DMS79 treated with DMSO at 0.1 percent for 48 hours (cell line): ENCODE results near the gene ZNF366.

Experiments
- DNase-seq: peaks from one replicate; lab custom pipeline; 2025; lab: John Stamatoyannopoulos, UW

ZNF366 gene, protein sequence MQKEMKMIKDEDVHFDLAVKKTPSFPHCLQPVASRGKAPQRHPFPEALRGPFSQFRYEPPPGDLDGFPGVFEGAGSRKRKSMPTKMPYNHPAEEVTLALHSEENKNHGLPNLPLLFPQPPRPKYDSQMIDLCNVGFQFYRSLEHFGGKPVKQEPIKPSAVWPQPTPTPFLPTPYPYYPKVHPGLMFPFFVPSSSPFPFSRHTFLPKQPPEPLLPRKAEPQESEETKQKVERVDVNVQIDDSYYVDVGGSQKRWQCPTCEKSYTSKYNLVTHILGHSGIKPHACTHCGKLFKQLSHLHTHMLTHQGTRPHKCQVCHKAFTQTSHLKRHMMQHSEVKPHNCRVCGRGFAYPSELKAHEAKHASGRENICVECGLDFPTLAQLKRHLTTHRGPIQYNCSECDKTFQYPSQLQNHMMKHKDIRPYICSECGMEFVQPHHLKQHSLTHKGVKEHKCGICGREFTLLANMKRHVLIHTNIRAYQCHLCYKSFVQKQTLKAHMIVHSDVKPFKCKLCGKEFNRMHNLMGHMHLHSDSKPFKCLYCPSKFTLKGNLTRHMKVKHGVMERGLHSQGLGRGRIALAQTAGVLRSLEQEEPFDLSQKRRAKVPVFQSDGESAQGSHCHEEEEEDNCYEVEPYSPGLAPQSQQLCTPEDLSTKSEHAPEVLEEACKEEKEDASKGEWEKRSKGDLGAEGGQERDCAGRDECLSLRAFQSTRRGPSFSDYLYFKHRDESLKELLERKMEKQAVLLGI

GRCh38 chr5:72507231-72507906 is at the start of gene ZNF366:
ZNF366 (minus strand) TSS chr5:72507410; CDS start chr5:72461496, 45,914 bp downstream.
- no peak for DNase-seq

DNA sequence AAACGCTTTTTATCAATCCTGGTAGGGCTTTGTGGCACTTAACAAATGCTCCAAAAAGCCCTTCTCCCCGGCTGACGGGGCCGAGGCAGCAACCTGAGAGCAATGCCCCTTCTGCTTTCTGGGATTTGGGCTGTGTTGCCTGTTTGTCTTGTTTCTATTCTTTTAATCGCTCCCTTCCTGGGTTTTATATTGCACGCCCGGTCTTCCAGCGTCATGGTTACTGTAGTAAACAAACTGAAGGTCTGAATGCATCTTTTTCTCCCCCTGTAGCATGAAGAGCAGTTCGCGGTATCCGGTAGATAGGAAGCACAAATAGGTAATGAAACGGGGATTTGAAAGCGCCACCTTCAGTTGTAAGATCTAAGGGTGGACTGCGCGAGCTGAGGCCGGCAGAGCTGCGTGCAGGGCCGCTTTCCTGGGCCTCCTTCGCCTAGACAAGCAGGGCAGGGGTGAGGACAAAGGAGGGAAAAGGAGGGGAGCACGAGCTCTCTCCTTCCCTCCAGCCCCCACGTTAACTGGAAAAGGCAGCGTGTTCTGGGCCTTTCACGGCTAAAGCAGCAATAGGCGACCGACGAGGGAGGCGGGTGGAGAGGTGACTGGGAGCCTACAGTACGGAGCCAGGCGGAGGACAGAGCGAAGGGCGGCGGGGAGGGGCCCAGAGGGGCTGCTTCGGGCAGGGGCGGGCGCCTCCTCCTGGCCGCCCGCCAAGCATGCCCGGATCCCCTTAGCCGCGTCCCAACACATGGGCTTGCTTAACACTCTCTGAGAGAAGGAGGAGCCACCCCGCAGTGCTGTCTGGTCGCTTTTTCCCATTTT is 49.3 kb upstream of the ZNF366 start:
- DNase-seq: peak; percentile 38

DNA sequence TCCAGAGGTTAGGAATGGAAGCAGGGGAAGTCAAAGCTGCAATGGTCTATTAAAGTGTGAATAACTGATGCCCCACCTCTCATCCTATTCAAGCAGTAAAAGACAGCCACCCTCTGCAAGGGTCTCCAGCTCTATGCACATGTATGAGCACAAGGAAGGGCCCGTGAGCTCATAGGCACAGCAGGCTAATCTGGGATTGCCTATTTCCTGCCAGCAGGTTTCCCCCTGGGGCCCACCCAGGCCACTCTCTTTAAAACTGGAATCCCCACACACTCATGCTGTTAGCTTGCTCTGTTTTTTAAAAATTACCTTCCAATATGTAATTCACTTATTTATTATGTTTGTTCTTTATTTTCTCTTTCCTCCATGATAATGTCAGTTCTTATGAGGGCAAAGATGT is 48.7 kb upstream of the ZNF366 start:
- no peak for DNase-seq

DNA sequence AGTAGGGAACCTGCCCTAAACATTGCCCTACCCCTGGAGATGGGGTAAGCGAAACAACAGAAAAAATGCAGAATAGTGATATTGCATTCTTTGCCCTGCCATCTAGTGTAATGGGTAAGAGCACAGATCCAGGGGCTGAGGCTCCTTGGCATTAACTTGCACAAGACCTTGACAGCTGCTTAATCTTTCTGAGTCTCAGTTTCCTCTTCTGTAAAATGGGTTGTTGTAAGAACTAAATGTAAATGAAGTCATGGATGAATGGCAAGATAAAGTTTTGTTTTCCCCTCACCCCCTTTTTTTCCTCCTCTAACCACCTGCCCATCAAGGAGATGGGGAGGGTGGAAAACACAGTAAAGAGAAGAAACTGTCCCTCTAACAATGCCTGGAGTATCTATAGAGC is 47.7 kb upstream of the ZNF366 start:
- no peak for DNase-seq

DNA sequence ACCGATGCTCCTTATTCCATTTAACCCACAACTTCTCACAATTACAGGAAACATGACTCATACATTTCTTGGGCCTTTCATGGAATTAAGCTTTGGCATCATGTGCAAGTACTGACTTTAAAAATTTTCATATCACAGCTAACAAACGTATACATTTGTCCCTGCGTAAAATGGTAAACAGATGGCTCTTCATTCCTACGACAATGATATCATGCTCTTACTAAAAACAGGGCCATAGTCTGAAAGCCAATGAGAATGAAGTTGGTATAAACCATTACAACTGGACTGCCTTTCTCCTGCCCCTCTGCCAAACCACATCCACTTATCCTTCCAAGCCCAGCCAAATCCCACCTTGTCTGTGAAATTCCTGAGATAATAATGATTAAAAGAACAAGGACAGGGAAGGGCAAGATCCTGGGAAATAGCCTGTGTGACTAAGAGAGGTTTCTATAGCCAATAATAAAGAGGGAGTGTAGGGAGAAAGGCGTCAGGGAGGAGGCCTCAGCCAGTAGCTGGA is 44.9 kb upstream of the ZNF366 start:
- no peak for DNase-seq

- DNase-seq: no peak
Measured at GRCh38 chr5:72550595-72550994, 43.4 kb upstream of the ZNF366 start.

DNA sequence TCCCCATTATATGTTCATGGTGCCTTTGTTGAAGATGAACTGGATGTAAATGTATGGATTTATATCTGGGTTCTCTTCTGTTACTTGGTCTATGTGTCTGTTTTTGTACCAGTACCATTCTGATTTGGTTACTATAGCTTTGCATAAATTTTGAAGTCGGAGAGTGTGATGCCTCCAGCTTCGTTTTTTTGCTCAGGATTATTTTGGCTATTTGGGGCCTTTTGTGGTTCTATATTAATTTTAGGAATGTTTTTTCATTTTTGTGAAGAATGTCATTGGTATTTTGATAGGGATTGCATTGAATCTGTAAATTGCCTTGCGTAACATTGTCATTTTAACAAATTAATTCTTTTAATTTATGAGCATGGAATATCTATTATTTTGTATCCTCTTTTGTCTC is 36.6 kb upstream of the ZNF366 start:
- no peak for DNase-seq

- DNase-seq: no peak
Measured at GRCh38 chr5:72543365-72543764, 36.2 kb upstream of the ZNF366 start.

DNA sequence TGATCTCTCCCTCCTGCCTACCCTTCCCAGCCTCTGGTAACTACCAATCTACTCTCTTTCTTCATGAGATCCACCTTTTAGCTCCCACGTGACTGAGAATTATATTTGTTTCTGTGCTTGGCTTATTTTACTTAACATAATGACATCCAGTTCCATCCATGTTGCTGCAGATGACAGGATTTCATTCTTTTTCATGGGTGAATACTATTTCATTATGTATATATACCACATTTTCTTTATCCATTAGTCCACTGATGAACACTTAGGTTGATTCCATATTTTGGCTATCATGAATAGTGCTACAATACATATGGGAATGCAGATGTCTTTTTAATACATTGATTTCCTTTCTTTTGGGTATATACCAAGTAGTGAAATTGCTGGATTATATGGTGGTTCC is 35.5 kb upstream of the ZNF366 start:
- DNase-seq: no peak

DNA sequence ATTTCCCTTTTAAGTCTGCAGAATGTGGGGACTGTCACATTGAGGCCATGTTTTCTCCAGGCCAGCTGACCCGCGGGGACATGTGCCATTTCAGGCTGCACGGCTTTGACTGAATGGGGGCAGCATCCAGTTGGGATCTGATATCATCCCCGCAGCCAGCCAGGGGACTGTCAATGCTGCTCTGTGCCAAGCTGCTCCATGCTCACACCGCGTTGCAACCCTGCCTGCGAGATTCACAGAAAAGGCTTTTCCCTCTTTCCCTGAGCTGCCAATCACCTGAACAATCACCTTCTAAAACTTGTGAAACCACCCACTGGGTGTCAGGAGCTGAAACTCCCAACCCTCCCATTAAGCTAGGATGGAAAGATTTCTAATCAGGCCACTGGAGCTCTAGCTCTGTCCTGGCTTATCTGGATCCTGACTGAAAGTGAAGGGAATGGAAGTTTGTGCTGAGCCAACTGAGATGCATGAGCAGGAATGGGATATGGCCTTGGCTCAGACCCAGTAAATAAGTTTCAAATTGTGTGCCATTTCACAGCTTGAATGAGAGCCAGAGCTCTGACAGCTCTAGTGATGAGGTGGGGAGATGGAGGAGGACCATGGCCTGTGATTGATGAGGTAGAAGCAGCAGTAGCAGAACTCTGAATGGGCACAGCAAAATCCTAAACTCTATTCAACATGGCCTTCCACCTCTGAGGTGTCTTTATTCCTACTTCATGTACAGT is 34.5 kb upstream of the ZNF366 start:
- DNase-seq: no peak

DNA sequence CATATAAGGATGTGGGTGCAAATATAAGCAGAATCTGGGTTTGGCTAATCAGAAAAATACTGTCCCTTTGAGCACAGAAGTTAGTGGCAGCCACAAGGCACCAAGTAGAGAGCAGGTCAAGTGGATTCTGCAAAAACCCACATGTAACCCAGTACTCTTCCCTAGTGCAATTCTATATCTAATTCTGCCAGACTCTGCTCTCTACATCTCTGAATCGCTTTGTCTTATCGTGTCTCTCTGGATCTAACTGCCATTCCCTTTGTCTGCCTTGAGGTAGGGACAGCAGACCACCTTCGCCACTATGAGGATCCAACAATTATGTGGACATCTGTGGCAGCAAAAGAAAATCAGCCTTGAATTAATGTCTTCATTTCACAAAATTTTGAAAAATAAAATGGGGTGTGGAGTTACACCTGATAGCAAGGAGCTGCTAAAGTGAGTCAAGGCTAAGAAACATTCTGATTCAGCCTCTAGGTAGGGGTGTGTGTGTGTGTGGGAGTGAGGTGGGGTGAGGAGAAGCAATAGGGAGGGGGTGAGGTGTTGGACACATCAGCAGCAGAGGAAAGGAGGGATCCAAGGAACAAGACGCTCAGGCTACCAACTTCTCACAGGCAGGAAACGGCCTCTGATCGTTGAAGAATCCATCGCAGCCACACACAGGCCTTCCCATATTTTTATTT is 33.7 kb upstream of the ZNF366 start:
- no peak for DNase-seq

GRCh38 chr5:72539726-72540125 is 32.5 kb upstream of the ZNF366 start:
- DNase-seq: no peak

DNA sequence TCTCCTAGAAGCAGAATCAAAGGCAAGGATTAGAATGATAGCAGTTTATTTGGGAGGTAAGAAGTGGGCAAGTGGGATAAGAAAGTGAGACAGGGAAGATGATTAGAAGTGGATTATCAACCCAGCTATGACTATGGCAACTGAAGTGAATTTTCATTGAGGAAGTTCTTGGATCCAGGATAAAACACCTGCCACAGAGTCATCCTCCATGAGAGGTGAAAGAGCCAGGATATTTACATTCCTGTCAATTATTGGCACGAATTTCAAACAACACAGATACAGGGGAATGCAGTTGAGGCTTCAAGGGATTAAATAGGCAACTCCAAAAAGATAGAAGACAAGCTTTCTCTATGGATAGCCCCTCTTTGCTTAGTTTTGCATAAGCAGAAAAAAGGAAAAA is 31.8 kb upstream of the ZNF366 start:
- no peak for DNase-seq

GRCh38 chr5:72537166-72537565 is 30.0 kb upstream of the ZNF366 start:
- DNase-seq: no peak

GRCh38 chr5:72531496-72532190 is 24.4 kb upstream of the ZNF366 start:
- peak; percentile 17 for DNase-seq

GRCh38 chr5:72530196-72530595 is 23.0 kb upstream of the ZNF366 start:
- no peak for DNase-seq

- DNase-seq: no peak
Measured at GRCh38 chr5:72529383-72529782, 22.2 kb upstream of the ZNF366 start.

- DNase-seq: no peak
Measured at GRCh38 chr5:72525816-72526215, 18.6 kb upstream of the ZNF366 start.

- DNase-seq: no peak
Measured at GRCh38 chr5:72523960-72524582, 16.9 kb upstream of the ZNF366 start.
